Osteocyte (in vitro differentiated cells): ENCODE results near the gene SPTB. TPM values are rescaled to one million over a fixed set of nuclear protein-coding genes. Genes with fewer than 3 reads are reported as not detected.

Experiments
- DNase-seq: peaks from one replicate; pipeline ENCODE4 v3.0.0; 2021; ENCODE audit warnings: mixed read lengths; ENCODE audit not compliant: unreplicated experiment; ENCODE audit errors: extremely low spot score
- H3K27ac Mint-ChIP-seq: one replicate; pipeline ENCODE4 v1.8.0; 2021; ENCODE audit warnings: mild to moderate bottlenecking, mixed read lengths; ENCODE audit not compliant: unreplicated experiment
- H3K27me3 Mint-ChIP-seq: one replicate; pipeline ENCODE4 v1.8.0; 2021; ENCODE audit warnings: mixed read lengths; ENCODE audit not compliant: unreplicated experiment
- H3K36me3 Mint-ChIP-seq: one replicate; pipeline ENCODE4 v1.8.0; 2021; ENCODE audit warnings: mixed read lengths; ENCODE audit not compliant: unreplicated experiment
- H3K4me1 Mint-ChIP-seq: one replicate; pipeline ENCODE4 v1.8.0; 2021; ENCODE audit warnings: mixed read lengths; ENCODE audit not compliant: unreplicated experiment
- H3K4me3 Mint-ChIP-seq: one replicate; pipeline ENCODE4 v1.8.0; 2021; ENCODE audit warnings: mild to moderate bottlenecking, moderate library complexity, mixed read lengths; ENCODE audit not compliant: unreplicated experiment
- H3K9me3 Mint-ChIP-seq: one replicate; pipeline ENCODE4 v1.8.0; 2021; ENCODE audit warnings: mixed read lengths; ENCODE audit not compliant: unreplicated experiment
- CTCF ChIP-seq: fragments of 200-600 bp; sonication (generic); IDR thresholded peaks from 2 replicates; pipeline ENCODE4 v1.5.0; 2021; ENCODE audit warnings: antibody characterized with exemption, mild to moderate bottlenecking, moderate library complexity
- total RNA-seq: library from RNA; stranded (reverse); gene quantifications from 2 replicates; pipeline ENCODE4 v1.2.1, GENCODE V29; 2021

The SPTB gene
- total RNA-seq, 1 donor from 2014 or later = 0.35 TPM

GRCh38 chr14:64767215-64767964, 112.3 kb downstream of the SPTB start:
- Mint-ChIP-seq H3K4me1 (peaks cover 25% of the 10 kb centered on the region), H3K9me3 (no peaks in the 10 kb centered on the region), H3K27me3 (no peaks in the 10 kb centered on the region), H3K4me3 (no peak overlapping the region), H3K36me3 (no peaks in the 10 kb centered on the region), H3K27ac (no peak overlapping the region)
- TF ChIP-seq CTCF = no peak
- DNase-seq = no peak

- H3K27me3 Mint-ChIP-seq = no peaks in the 10 kb centered on the region
- no peak for TF ChIP-seq CTCF
- H3K9me3 Mint-ChIP-seq = no peaks in the 10 kb centered on the region
- H3K4me3 Mint-ChIP-seq = no peak overlapping the region
- DNase-seq = no peak
- no peak overlapping the region for H3K27ac Mint-ChIP-seq
- H3K36me3 Mint-ChIP-seq = no peaks in the 10 kb centered on the region
- peaks cover 33% of the 10 kb centered on the region for H3K4me1 Mint-ChIP-seq
Observed at GRCh38 chr14:64766430-64767151, 113.1 kb downstream of the SPTB start.

GRCh38 chr14:64765740-64766302, 113.9 kb downstream of the SPTB start:
- Mint-ChIP-seq H3K4me1 (peaks cover 41% of the 10 kb centered on the region), H3K36me3 (no peaks in the 10 kb centered on the region), H3K9me3 (no peaks in the 10 kb centered on the region), H3K27ac (no peak overlapping the region), H3K27me3 (no peaks in the 10 kb centered on the region), H3K4me3 (no peak overlapping the region)
- TF ChIP-seq CTCF = no peak
- no peak for DNase-seq

GRCh38 chr14:64764641-64765520, 114.8 kb downstream of the SPTB start:
- Mint-ChIP-seq H3K4me1 (peaks cover 51% of the 10 kb centered on the region), H3K27ac (peak overlapping the region; percentile 81), H3K4me3 (peak overlapping the region; percentile 60), H3K36me3 (no peaks in the 10 kb centered on the region), H3K9me3 (no peaks in the 10 kb centered on the region), H3K27me3 (no peaks in the 10 kb centered on the region)
- TF ChIP-seq CTCF = peak; percentile 91
- peak; percentile 93 for DNase-seq
